ENCODE measurements around the gene EEF2.

EEF2 gene

DNA sequence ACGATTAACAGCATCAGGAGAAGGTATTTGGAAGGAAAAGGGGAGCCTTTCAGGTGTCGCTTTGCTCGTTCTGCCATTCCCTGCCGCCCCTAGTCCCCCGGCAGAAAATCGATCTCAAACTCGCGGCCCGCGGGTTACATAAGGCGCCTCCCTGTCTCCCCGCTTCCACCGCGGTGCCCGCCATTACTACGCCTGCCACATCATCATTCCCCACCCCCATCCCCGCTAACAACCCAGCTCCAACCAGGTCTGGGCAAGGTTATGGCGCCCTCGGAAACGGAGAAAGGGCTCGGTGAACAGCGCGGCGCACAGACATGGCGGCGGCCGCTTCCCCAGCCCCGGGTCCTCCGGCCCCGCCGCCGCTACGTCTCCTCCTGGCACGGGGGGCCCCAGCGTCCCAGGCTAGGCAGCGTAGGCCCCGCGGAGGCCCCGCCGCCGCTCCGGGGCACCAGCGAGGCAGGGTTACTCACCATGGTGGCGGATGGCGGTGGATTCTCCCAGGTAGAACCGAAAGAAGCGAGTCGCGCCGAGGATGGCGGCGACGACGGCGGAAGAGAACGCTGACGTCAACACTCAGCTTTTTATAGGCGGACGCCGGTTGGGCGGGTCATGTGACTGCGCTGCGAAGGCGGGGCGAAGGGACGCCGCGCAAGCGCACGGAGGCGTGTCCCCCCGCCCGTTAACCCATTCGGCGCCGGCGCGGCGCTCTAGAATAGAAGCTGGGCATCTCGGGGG lies at the start of gene EEF2:
TSS of gene EEF2 (minus strand) at position 556 of the 735 bp plus-strand sequence. CDS start at position 473, 83 bp downstream.
- peaks cover 47% of the 10 kb centered on the region for H3K4me1 ChIP-seq (ENCODE audit: insufficient read depth, low read length, severe bottlenecking)
- no peak for TF ChIP-seq CTCF (IDR thresholded peaks at IDR 0.05; ENCODE audit: low read length)
- TF ChIP-seq EZH2 (IDR thresholded peaks at IDR 0.05; ENCODE audit: borderline replicate concordance, low read length): no peak

GRCh38 chr19:4034048-4035017 lies 49.1 kb upstream of the EEF2 start:
- H3K27me3 ChIP-seq (ENCODE audit: insufficient read depth, low read length): no peaks in the 10 kb centered on the region
- H3K36me3 ChIP-seq (ENCODE audit: insufficient read depth, low read length): peaks cover 56% of the 10 kb centered on the region
- no peak overlapping the region for H3K4me3 ChIP-seq (ENCODE audit: low read depth, low read length, poor library complexity, severe bottlenecking)
- no peaks in the 10 kb centered on the region for H3F3A ChIP-seq (ENCODE audit: insufficient read depth, low read length)
- no peaks in the 10 kb centered on the region for H3K9me3 ChIP-seq (ENCODE audit: low read length)
- H3K9ac ChIP-seq (ENCODE audit: low read length): no peak overlapping the region
- no peak for TF ChIP-seq EZH2 (IDR thresholded peaks at IDR 0.05; ENCODE audit: borderline replicate concordance, low read length)
- TF ChIP-seq CTCF (IDR thresholded peaks at IDR 0.05; ENCODE audit: low read length): no peak
- no peaks in the 10 kb centered on the region for H3K79me2 ChIP-seq (ENCODE audit: insufficient read depth, low read length)
- H3K4me2 ChIP-seq (ENCODE audit: low read length): no peak overlapping the region
- H3K4me1 ChIP-seq (ENCODE audit: insufficient read depth, low read length, severe bottlenecking): no peaks in the 10 kb centered on the region
- no peaks in the 10 kb centered on the region for H3K9me2 ChIP-seq (ENCODE audit: low read depth, low read length)
- no peak overlapping the region for H3K27ac ChIP-seq (ENCODE audit: low read depth, low read length, poor library complexity, severe bottlenecking)
- no peaks in the 10 kb centered on the region for H4K20me1 ChIP-seq (ENCODE audit: insufficient read depth, low read length)
- H2AFZ ChIP-seq (ENCODE audit: low read length): no peak overlapping the region

More for the DNA sequence above, at the start of gene EEF2:
- H3K9me3 ChIP-seq (ENCODE audit: low read length): no peaks in the 10 kb centered on the region
- H3K36me3 ChIP-seq (ENCODE audit: insufficient read depth, low read length): peaks cover 50% of the 10 kb centered on the region
- 0 out of 2 replicates have a peak within 1 kb of the TSS, but pooled peaks have one; percentile 7 for H2AFZ ChIP-seq (ENCODE audit: low read length)
- no peaks in the 10 kb centered on the region for H3K9me2 ChIP-seq (ENCODE audit: low read depth, low read length)
- H3F3A ChIP-seq (ENCODE audit: insufficient read depth, low read length): peaks cover 12% of the 10 kb centered on the region; the same call in 1 of the 2 replicates
- peaks cover 28% of the 10 kb centered on the region for H3K79me2 ChIP-seq (ENCODE audit: insufficient read depth, low read length)
- peak within 1 kb of the TSS; percentile 93 for H3K4me2 ChIP-seq (ENCODE audit: low read length)
- H4K20me1 ChIP-seq (ENCODE audit: insufficient read depth, low read length): no peaks in the 10 kb centered on the region
- peak within 1 kb of the TSS; percentile 88 for H3K27ac ChIP-seq (ENCODE audit: low read depth, low read length, poor library complexity, severe bottlenecking)
- H3K27me3 ChIP-seq (ENCODE audit: insufficient read depth, low read length): no peaks in the 10 kb centered on the region
- H3K4me3 ChIP-seq (ENCODE audit: low read depth, low read length, poor library complexity, severe bottlenecking): peak within 1 kb of the TSS; percentile 99
- H3K9ac ChIP-seq (ENCODE audit: low read length): peak within 1 kb of the TSS; percentile 100

GRCh38 chr19:4033028-4033956 lies 48.0 kb upstream of the EEF2 start:
- H3K9ac ChIP-seq (ENCODE audit: low read length): no peak overlapping the region
- no peak overlapping the region for H3K27ac ChIP-seq (ENCODE audit: low read depth, low read length, poor library complexity, severe bottlenecking)
- no peak overlapping the region for H3K4me2 ChIP-seq (ENCODE audit: low read length)
- TF ChIP-seq CTCF (IDR thresholded peaks at IDR 0.05; ENCODE audit: low read length) (no peak), EZH2 (IDR thresholded peaks at IDR 0.05; ENCODE audit: borderline replicate concordance, low read length) (no peak)
- H4K20me1 ChIP-seq (ENCODE audit: insufficient read depth, low read length): no peaks in the 10 kb centered on the region
- H3F3A ChIP-seq (ENCODE audit: insufficient read depth, low read length): no peaks in the 10 kb centered on the region
- no peak overlapping the region for H3K4me3 ChIP-seq (ENCODE audit: low read depth, low read length, poor library complexity, severe bottlenecking)
- H3K27me3 ChIP-seq (ENCODE audit: insufficient read depth, low read length): no peaks in the 10 kb centered on the region
- H3K79me2 ChIP-seq (ENCODE audit: insufficient read depth, low read length): no peaks in the 10 kb centered on the region
- no peaks in the 10 kb centered on the region for H3K4me1 ChIP-seq (ENCODE audit: insufficient read depth, low read length, severe bottlenecking)
- no peaks in the 10 kb centered on the region for H3K9me3 ChIP-seq (ENCODE audit: low read length)
- no peak overlapping the region for H2AFZ ChIP-seq (ENCODE audit: low read length)
- H3K36me3 ChIP-seq (ENCODE audit: insufficient read depth, low read length): peaks cover 56% of the 10 kb centered on the region
- no peaks in the 10 kb centered on the region for H3K9me2 ChIP-seq (ENCODE audit: low read depth, low read length)
